Motor neuron (in vitro differentiated cells): ENCODE measurements around the gene KRTAP5-2. TPM values are rescaled to one million over a fixed set of nuclear protein-coding genes. Genes with fewer than 3 reads are reported as not detected.

Experiments
- ATAC-seq, 8 experiments: fragments of 200-7000 bp; cut with Tn5 transposase; replicated peaks in 6 of 8; 2 replicates each; pipeline ENCODE4 v1.8.0; 2021; ENCODE audit warnings: mild to moderate bottlenecking in 8 of 8, moderate library complexity in 8 of 8
- H3K27ac ChIP-seq, 2 donors: fragments of 250-450 bp; sonication (Bioruptor Pico); 2 replicates each; pipeline ENCODE4 v1.9.0; 2021; ENCODE audit warnings: antibody characterized with exemption in 2 of 2, mild to moderate bottlenecking in 2 of 2, moderate library complexity in 1 of 2
- H3K4me1 ChIP-seq, 2 donors: fragments of 250-450 bp; sonication (Bioruptor Pico); replicated peaks in 1 of 2; 2 replicates each; pipeline ENCODE4 v1.6.1; 2021; ENCODE audit warnings: antibody characterized with exemption in 2 of 2, mild to moderate bottlenecking in 2 of 2, moderate library complexity in 1 of 2
- H3K4me3 ChIP-seq, 5 donors: fragments of 250-450 bp; sonication (Bioruptor Pico); 2 replicates each; pipeline ENCODE4 v1.9.0; 2021; ENCODE audit warnings: antibody characterized with exemption in 5 of 5, mild to moderate bottlenecking in 5 of 5, moderate library complexity in 4 of 5
- WGBS, 10 experiments: fragments of 450-650 bp; shearing (Covaris generic); methylation state at CpG; one replicate each; pipeline ENCODE4 v1.0.0; 2022; 5-methylcytosine and 5-hydroxymethylcytosine counted together
- in situ Hi-C, 9 experiments: fragments of 400-800 bp; cut with MboI; loops; one replicate each; pipeline ENCODE4 v1.15.0; 2021; ENCODE audit warnings: low sequenced_read_pairs in 9 of 9, low pct_unique_long_range_greater_than_20kb in 2 of 9; ENCODE audit not compliant: unreplicated experiment in 9 of 9
- total RNA-seq, 8 experiments: library from RNA; unstranded; fragments of 300-600 nt; gene quantifications; 2 replicates each; pipeline versions ENCODE4 v1.2.3 to v1.2.4, GENCODE V29; 2022

Gene KRTAP5-2
- total RNA-seq, 8 experiments from 2014 or later = 0.54 to 5.2 (median 2.5) TPM; not detected in 1

GRCh38 chr11:1553808-1554594, 44.1 kb downstream of the KRTAP5-2 start:
- H3K4me3 ChIP-seq = no peak overlapping the region
- WGBS, 10 experiments = 0 to 60% (median 60%) methylated on average over 1 to 2 of the region's 20 CpGs; no CpG with 5 or more reads in 7 of the 10 experiments
- ATAC-seq = no peak
- in situ Hi-C loops = no loop called here
- no peak overlapping the region for H3K27ac ChIP-seq
- H3K4me1 ChIP-seq = peaks cover 16 to 36% of the 10 kb centered on the region in 2 donors

GRCh38 chr11:1549338-1550330, 48.5 kb downstream of the KRTAP5-2 start:
- Histone ChIP-seq H3K4me3 (no peak overlapping the region), H3K4me1 (peaks cover 26 to 46% of the 10 kb centered on the region in 2 donors), H3K27ac (no peak overlapping the region)
- WGBS, 10 experiments = 40 to 80% (median 70%) methylated on average over 1 to 3 of the region's 13 CpGs; no CpG with 5 or more reads in 6 of the 10 experiments
- no peak for ATAC-seq
- in situ Hi-C loops = no loop called here

GRCh38 chr11:1548221-1549070, 49.6 kb downstream of the KRTAP5-2 start:
- H3K4me1 ChIP-seq = peaks cover 26 to 35% of the 10 kb centered on the region in 2 donors

GRCh38 chr11:1547467-1548098, 50.5 kb downstream of the KRTAP5-2 start:
- peak overlapping the region in 1 of 2 donors; percentile 80 for H3K27ac ChIP-seq
- peak in 5 of 8 experiments; percentile 2 to 13 (median 2) for ATAC-seq
- in situ Hi-C loops = no loop called here
- 50% methylated on average over 2 of the region's 33 CpGs; no CpG with 5 or more reads in 9 of the 10 experiments for WGBS, 10 experiments
- peaks cover 24 to 28% of the 10 kb centered on the region in 2 donors for H3K4me1 ChIP-seq
- H3K4me3 ChIP-seq = peak overlapping the region; percentile 31 to 45 (median 37)

More at GRCh38 chr11:1548221-1549070, 49.6 kb downstream of the KRTAP5-2 start:
- in situ Hi-C loops = no loop called here
- Histone ChIP-seq H3K27ac (peak overlapping the region in 1 of 2 donors; percentile 80), H3K4me3 (peak overlapping the region in 3 of 5 donors; percentile 1 to 45 (median 40))
- WGBS, 10 experiments = no CpG with 5 or more reads among the region's 34 CpGs
- ATAC-seq = peak; percentile 20 to 67 (median 54)

Other genes with a start within 250 kb of the KRTAP5-2 start
- gene BRSK2, start 208.4 kb downstream of the KRTAP5-2 start, total RNA-seq = 10 to 100 TPM in 5 of 8 experiments, 1 to 10 TPM in 2, under 1 TPM in 1; 0.77 to 54.6 (median 25.1) TPM
- 10 to 100 TPM; 15.5 to 43.3 (median 26.8) TPM for gene MOB2, start 111.5 kb downstream of the KRTAP5-2 start, total RNA-seq
- gene DUSP8, start 26.0 kb downstream of the KRTAP5-2 start, total RNA-seq = 10 to 100 TPM in 3 of 8 experiments, 1 to 10 TPM in 4, under 1 TPM in 1; 0.87 to 17.2 (median 7.9) TPM
- gene KRTAP5-1, start 13.0 kb downstream of the KRTAP5-2 start, total RNA-seq = 1 to 10 TPM in 5 of 8 experiments, under 1 TPM in 2, not detected in 1; 0.49 to 3.9 (median 2.6) TPM
- gene KRTAP5-3, start 10.2 kb upstream of the KRTAP5-2 start, total RNA-seq = under 1 TPM in 1 of 8 experiments, not detected in 7; 0.29 TPM
- under 1 TPM in 3 of 8 experiments, not detected in 5; 0.25 to 0.41 (median 0.33) TPM for gene KRTAP5-4, start 23.8 kb upstream of the KRTAP5-2 start, total RNA-seq
- not detected for gene KRTAP5-5, start 31.5 kb upstream of the KRTAP5-2 start, total RNA-seq
- gene KRTAP5-6, start 98.9 kb upstream of the KRTAP5-2 start, total RNA-seq = not detected
- gene IFITM10, start 152.3 kb upstream of the KRTAP5-2 start, total RNA-seq = 1 to 10 TPM in 3 of 8 experiments, under 1 TPM in 5; 0.31 to 3.1 (median 0.73) TPM
- gene CTSD, start 165.6 kb upstream of the KRTAP5-2 start, total RNA-seq = 100 to 1,000 TPM in 4 of 8 experiments, 10 to 100 TPM in 4; 59.3 to 718 (median 107) TPM
- gene SYT8, start 236.7 kb upstream of the KRTAP5-2 start, total RNA-seq = 1 to 10 TPM in 1 of 8 experiments, under 1 TPM in 4, not detected in 3; 0.27 to 2.0 (median 0.66) TPM
- gene TNNI2, start 240.7 kb upstream of the KRTAP5-2 start, total RNA-seq = under 1 TPM in 1 of 8 experiments, not detected in 7; 0.43 TPM